Activated naive CD4-positive, alpha-beta T cell (primary cell): ENCODE measurements around the gene TENM4.

Experiments used
- DNase-seq, 4 experiments: peaks; one replicate each; lab custom pipeline; 2025; lab: John Stamatoyannopoulos, UW

TENM4 gene

DNA sequence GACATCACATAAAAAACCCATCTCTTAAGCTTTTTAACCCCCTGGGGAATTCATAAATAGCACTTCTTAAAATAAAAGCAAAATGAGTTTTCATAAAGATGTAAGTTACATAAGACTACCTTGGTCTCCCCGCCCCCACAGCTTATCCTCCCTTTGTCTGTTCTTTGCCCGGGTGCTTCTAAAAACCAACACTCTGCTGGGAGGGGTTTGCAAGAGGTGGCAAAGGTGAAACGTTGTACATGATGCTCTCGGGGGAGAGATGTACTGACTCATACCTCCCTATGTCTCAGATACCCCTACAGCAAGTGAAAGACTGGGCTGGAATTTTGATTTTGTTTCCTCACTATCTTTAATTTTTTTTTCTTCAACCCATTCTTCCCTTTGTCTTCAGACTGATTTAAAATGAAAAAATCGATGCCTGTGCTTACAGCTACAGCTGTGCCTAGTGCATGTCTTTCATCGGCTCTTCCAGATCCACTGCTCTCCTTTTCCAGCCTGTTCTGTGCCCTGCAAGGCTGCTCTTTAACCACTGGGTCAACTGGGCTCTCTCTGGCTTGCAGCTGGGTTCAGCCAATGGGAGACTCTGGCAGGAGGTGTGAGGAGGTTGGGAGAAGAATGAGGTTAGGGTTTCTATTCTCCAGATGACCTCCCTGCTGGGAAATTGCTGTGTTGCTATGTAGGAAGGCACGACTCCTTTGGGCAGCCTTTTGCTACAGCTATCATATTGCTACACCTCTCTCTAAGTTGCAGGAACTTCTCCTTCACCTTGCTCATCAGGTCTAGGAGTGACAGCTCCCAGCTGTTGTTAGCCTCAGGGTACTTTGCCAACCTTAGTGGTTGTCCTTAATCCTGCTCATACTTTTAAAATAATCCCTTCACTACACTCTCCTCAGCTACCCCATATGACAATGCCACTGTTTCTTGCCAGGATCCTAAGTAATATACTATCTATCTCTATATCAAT, 266.5 kb downstream of the TENM4 start:
- DNase-seq, result no peak

DNA sequence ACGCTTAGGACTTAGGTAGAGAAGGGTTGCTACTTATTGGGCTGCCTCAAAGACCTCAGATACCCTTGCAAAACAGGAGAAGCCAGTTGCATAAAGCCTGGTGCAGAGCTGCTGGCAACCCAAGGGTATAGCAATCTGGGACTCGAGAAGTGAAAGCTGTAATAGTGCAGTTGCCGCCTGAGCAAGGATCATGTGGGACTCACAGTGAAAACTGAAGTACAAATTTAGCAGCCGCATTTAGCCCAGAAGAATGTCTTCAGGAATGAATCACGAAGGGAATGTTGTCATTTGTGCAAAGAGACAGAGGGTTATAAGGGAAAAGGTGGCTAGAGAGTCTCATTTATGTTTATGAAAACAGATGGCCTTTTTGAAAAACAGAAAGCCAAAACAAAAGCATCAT, 267.2 kb downstream of the TENM4 start:
- no peak for DNase-seq

DNA sequence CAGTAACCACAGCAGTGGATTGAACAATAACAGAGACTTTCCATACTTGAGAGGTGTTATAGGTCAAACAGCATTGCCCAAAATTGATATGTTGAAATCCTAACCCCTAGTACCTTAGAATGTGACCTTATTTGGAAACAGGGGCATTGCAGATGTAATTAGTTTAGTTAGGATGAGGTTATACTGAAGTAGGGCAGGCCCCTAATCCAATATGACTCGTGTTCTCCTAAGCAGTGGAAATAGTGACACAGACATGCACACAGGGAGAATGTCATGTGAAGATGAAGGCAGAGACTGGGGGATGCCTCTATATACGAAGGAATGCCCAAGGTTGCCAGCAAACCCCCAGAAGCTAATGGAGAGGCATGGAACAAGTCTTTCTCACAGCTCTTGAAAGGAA, 270.5 kb downstream of the TENM4 start:
- DNase-seq, result no peak

DNA sequence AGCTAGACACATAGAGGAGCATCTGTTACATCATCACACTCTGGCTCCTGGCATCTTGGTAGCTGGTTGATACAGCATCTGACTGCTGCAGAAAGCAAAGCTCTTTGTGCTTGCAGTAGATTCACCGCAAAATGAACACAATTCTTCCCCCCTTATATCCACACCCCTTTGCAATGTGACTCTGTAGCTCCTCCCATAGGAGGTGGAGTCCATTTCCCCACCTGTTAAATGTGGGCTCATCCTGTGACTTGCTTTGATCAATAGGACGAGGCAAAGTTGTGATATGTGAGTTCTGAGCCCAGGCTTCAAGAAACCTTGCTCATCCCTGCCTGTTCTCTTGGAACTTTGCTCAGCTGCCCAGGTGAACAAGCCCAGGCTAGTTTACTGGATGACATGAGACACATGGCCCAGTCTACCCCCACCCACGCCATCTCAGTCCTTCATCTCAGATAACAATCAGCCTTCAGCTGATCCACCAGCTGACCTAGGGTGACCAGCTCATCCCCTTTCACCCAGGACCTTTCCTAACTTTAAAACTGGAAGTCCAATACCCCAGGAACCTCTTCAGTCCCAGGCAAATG, 272.2 kb downstream of the TENM4 start:
- no peak for DNase-seq

DNA sequence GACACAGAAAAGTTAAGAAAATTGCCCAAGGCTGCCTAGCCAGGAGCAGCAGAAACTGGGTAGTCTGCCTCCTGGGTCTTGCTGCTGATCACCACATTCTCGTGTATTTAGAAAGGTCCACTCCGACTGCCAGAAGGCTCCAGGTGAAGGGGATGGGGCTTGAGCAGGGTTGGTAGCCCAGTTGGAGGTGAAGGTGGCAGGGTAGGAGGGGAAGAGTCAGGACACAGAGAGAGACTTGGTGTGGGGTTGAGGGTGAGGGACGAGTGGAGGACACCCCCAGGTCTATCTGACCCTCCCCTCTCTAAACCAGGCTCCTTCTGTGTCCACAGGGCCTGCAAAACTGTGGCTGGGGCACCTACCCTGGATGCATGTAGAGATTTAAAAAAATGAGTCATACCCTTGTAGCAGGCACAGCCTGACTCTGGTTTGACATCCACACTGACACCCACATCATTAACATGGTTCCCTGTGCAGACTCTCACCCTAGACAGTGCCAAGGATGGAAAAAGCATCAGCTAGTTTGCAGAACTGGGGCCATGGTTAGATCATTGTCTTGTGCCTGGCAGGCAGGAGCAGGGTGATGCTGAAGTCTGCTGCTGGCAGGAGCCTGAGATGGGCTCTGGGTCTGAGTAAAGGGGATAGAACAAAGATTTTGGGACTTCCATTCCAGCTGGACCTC, 273.2 kb downstream of the TENM4 start:
- DNase-seq, result no peak

DNA sequence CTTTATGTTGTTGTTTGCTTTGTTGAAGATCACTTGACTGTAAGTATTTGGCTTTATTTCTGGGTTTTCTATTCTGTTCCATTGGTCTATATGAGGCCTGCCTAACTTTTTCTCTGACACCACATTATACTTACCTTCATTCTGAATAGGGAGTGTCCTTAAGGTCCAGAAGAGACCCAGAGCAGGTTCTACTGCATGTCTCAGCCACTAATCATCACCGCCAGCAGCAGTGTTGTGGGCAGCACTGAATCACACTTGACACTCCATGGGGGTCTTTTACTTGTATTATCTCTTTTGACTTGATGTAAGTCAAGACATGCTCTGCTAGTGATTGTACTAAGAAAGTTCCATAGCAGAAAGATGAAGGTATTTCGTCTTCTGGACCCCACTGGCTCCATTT, 274.9 kb downstream of the TENM4 start:
- no peak for DNase-seq

DNA sequence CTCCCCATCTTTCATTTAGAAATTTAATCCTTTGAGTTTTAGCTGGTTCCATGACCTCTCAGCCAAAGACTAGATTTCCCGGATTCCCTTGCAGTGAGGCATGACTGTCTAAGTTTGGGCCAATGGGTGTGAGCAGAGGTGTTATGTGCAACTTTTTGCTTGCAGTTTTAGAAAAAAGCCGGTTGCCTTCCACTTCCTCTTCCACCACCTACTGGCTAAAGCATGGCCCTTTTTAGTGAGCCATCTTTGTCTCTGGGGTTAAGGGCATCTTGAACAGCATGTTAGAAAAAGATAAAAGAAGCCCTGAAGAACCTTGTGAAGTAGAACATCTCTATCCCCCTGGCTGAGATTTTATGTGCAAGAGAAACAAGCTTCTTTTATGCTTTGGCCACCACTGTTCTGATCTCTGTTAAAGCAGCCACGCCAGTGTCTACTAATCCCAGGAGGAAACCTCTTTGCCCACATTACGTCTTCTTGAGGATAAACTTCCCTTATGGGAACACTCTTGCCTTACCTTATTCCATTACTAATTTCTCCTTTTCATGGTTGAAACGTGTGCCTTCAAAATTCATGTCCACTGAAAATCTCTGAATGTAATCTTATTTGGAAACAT, 279.9 kb downstream of the TENM4 start:
- DNase-seq, result no peak

DNA sequence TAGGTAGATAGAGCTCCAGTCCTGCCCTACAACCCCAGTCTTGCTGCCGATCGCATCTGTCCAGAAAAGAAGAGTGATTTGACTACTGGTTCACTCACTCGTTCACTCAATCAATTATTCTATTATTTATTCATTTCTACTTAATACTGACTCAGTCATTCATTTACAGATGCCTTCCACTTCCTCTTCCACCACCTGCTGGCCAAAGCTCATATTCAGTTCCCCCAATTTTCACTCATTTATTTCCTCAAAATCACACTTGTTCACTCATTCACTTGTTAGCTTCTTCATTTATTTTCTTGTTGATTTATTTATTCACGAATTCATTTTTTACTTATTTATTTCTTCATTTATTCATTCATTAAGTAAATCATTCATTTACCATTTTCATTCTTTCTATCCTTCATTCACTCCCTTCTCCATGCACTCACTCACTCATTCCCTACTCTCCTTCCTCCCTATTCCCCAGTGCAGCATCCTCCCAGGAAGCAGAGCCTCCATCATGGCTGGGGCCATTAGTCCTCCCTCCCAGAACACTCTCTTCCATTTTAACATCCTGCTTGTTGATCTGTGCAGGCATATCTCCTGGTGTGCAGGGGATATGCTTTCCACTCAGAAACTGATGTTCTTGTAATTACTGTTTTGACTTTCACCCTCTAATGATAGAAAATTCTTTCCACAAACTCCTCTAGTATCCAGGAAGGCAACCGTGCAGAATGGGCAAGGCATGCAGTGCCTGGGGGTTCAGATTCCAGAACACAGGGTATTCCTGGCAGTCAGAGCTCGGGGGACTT, 281.0 kb downstream of the TENM4 start:
- no peak for DNase-seq

DNA sequence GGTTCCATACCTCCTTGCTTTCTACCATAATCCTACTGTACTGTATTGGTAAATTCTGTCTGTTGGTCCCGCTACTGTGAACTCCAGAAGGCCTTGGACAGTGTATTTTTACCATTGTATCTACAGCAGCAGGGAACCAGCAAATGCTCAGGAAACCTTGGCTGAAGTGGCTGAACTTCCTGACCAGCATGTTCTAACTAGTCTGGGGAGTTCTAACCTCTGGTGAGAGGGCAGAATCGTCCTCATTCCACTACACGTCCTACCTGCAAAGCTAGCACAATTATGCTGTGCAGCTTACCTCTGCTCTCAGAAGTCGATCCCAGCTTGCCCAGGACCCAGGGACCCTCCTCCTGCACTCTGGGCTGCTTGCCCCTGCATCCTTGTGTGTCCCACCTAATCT, 283.1 kb downstream of the TENM4 start:
- DNase-seq, result no peak

DNA sequence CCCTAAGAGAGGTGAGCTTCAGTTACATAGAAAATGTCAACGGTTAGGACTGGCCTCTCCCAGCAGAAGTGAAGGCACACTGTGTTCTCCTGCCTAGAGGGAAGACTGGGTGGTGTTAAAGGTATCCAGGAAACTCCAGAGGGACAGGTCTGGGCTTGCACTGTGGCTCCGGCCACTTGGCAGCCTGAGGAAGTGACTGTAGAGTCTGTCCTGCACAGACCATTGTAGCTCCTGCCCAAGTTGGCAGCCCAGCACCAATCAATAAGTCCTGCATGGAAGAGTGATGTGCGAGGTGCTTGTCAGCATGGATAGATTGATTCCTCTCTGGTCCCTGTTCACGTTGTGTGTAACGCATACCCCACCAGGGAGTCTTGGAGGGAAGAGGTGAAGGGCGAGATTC, 284.8 kb downstream of the TENM4 start:
- no peak for DNase-seq

DNA sequence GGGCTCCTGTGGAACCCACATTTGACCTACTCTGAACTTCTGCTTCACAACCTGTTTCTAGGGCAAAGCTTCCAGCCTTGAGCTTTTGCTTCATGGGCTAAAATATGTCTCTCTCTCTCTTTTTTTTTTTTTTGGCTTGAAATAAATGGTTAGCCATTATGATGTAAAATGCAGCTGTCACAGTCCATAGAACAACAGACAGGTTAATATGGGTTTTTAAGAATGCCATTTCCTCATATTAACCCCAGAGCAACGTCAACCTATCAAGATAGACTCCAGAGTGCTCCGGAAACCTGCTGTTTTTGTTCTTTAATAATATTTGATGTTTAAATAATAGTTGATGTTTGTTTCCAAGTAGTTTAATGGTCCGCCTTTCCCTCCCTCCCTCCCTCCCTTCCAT, 285.6 kb downstream of the TENM4 start:
- no peak for DNase-seq

DNA sequence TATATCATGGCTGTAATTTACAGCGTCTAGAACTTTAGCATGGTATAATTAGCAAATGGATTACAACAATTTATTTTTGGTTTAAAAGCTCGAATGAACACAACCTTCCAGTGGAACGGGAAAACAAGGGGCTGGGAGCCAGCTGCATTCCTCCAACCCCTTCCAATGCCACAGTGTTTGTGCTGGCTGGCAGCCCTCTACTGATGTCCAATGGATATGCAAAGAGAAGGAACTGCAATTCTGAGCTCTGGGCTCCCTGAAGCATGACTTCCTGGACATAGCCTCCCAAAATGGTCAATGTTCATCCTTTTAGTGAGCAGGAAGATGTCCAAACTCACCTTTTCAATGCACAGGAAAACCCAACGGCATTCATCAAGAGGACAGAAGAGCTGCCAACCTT, 288.3 kb downstream of the TENM4 start:
- DNase-seq, result no peak

DNA sequence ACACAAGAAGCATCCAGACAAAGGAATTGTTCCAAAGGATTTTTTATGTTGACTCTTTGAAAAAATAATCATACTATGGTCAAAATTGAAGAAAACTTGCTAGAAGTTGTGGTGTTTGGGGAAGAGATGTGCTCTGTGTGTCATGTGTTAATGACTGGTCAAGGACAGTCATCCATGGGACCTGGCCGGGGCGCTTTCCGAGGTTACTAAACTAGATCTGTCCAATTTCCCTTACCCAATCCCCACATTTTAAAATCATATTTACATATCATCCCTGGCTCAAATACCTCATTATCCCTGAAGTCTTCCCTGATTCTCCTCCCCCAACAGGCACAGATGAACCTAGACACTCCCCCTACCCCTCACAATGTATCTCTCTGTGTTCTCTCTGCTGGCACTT, 289.4 kb downstream of the TENM4 start:
- no peak for DNase-seq

DNA sequence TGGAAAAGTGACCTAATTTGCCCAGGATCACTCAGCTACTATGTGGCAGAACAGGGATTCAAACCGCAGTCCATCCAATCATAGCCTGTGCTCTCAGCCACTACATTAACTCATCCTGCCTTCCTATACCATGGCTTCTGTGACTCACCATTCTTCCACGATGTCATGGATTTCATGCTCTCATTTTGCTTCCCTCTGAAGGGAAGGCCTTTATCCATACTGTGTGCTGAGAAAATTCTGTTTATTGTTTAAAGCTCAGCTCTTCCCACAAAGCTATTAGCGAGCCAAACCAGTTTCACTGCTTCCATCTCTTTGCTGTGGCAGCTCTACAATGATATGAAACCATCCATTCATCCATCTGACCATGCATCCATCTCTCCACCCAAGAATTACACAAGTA, 289.9 kb downstream of the TENM4 start:
- DNase-seq, result no peak

DNA sequence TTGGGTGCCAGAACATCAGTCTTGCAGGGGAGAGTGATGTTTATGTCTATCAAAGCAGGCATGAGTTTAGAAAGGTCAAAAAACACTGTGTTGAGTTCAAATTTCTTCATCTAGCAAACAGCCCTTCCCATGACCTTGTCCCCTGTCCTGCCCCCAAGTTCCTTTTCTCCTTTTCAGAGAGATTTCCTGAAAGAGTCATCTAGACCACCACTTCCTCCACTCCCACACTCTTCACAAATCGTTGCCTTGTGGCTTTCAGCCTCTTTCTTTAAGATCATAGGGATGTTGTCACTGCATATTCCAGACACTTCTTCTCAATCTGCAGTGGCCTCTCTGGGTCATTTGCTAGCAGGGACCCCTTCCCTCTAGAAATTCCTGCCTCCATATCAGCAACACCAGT, 290.5 kb downstream of the TENM4 start:
- DNase-seq, result no peak

DNA sequence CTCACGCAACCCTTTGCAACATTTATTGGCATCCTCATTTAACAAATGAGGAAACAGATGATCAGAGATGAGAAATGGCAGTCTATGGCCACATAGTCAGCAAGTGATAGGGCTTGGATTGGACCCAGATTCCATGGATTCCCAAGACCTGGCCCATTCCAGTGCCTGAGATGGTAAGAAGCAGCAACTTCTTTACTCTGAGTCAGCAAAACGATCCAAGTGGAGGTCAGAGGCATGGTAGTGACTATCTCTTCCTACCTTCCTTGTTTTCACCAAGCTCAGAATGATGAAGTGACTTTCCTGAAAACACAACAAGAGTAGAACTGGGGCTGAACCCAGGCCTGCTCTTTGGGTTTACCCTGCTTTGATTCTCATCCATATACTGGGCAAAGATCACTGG, 293.1 kb downstream of the TENM4 start:
- DNase-seq, result no peak

DNA sequence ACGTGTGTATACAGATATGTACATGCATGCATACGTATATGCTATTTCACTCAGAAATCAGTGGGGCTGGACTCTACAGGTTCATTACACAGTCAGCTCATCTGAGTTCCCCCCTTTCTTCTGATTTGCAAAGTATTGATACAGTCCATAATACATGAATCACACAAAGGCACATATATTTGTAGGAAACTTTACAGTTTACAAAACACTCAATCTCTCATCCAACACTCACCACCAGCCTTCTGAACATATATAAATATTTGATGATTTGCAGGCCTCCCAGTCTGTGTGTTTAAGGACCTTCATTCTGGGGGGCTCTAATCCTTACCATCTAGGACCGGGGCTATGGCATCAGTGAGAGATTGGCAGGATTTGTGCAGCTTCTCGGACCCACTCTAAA, 293.8 kb downstream of the TENM4 start:
- DNase-seq, result no peak

DNA sequence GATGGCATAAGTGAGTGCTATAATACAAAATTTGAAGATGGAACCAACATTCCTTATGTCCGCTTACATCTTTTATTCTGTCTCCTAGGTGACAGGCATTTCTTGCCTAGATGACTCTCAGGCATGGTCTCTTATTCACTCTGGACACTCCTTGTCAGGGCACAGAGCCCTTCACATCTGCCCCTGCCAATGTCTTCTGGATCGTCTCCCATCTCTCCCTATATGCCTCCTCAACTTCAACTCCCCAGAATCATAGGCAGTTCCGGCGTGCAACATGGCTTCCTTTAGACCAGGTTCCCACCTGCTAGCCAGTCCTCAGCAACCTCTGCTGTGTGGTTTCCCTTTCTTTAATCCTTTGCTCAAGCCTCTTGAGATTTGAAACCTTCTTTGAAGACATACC, 300.9 kb downstream of the TENM4 start:
- no peak for DNase-seq

DNA sequence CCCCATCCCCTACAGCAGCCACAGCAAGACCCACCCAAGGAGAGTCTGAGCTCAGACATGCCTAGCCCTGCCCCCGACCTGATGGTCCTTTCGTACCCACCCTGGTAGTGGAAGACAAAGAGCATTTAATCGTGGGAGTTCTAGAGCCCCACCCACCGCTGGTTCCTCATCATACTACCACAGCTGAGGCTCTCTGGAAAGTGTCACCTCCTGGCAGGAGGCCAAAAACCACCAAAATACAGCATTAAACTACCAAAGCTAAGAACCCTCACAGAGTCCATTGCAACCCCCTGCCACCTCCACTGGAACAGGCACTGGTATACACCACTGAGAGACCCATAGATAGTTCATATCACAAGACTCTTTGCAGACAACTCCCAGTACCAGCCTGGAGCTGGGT, 311.1 kb downstream of the TENM4 start:
- DNase-seq, result no peak

DNA sequence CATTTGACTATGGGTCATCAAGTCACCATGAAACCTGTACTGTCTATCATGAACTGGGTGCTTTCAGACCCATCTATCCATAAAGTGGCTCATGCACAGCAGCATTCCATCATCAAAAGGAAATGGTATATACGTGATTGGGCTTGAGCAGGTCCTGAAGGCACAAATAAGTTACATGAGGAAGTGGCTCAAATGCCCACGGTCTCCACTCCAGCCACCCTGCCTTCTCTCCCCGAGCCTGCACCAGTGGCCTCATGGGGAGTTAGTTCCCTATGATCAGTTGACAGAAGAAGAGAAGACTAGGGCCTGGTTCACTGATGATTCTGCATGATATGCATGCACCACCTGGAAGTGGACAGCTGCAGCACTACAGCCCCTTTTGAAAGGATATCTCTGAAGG, 312.5 kb downstream of the TENM4 start:
- no peak for DNase-seq

DNA sequence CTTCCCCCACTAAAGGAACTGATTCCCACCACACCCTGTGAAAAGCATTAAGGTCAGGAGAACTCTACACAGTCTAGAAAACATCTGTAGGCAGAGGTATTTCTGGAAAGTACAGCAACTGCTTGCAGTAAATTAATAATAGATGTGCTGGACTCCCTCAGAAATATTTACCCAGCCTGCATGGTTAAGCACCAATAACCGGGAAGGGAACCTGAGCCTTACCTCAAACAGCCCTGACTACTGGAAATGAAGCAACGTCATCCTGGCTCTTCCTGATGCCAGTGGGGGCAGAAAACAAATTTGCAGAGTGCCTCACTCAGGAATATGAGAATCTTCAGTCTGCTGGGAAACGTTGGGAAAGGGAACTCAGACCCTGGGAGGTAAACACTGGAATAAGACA, 318.1 kb downstream of the TENM4 start:
- no peak for DNase-seq

DNA sequence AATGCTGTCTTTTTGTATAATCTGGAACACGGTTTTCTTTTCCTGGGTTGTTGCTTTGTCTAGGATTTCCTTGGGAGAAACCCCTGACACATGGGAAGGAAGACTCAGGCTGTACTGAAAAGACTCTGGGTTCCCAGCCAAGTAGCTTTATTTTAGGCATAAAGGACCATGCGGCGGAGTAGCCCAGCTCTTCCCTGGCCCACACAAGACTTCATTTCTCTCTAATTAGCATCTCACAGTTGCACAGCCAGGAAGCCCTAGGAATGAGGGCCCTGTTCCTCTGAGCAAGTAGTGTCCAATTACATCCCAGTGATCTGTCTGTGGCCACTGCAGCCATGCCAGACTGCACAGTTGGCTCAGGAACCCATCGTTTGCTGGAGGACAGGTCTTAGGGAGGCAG, 319.5 kb downstream of the TENM4 start:
- no peak for DNase-seq
